MCF 10A (cell line): ENCODE data around the gene DSCAML1. TPM values are rescaled to one million over a fixed set of nuclear protein-coding genes. Genes with fewer than 3 reads are reported as not detected.

ENCODE experiments used
- BruUV-seq: library from RNA; stranded (reverse); fragments of 400-500 nt; replicated peaks from 2 replicates; lab custom pipeline; 2021; lab: Mats Ljungman, UMichigan
- CTCF ChIA-PET: fragments of 300-600 bp; sonication (Branson Sonifier 250); formaldehyde crosslinking; extraction: SDS; loops from one replicate; lab custom pipeline; 2021; ENCODE audit warnings: antibody characterized with exemption, inconsistent platforms; lab: Yijun Ruan, JAX
- POLR2A ChIA-PET: fragments of 300-600, 350-650 bp; sonication (Branson Sonifier 250); formaldehyde crosslinking; extraction: SDS; loops from one replicate; lab custom pipeline; 2020; ENCODE audit warnings: antibody characterized with exemption, inconsistent platforms; lab: Yijun Ruan, JAX
- DNase-seq: peaks from one replicate; pipeline ENCODE4 v3.0.0-alpha.2; 2018; ENCODE audit not compliant: unreplicated experiment
- H3K27ac Mint-ChIP-seq: one replicate; pipeline ENCODE4 v1.8.0; 2022; ENCODE audit warnings: mild to moderate bottlenecking, low read depth, mixed read lengths; ENCODE audit not compliant: unreplicated experiment
- H3K27me3 Mint-ChIP-seq: one replicate; pipeline ENCODE4 v1.8.0; 2022; ENCODE audit warnings: mixed read lengths; ENCODE audit not compliant: insufficient read depth, unreplicated experiment
- H3K36me3 Mint-ChIP-seq: one replicate; pipeline ENCODE4 v1.8.0; 2022; ENCODE audit warnings: mild to moderate bottlenecking, moderate library complexity, mixed read lengths; ENCODE audit not compliant: insufficient read depth, unreplicated experiment
- H3K4me1 Mint-ChIP-seq: one replicate; pipeline ENCODE4 v1.8.0; 2022; ENCODE audit warnings: mixed read lengths; ENCODE audit not compliant: insufficient read depth, unreplicated experiment
- H3K4me3 Mint-ChIP-seq: one replicate; pipeline ENCODE4 v1.8.0; 2022; ENCODE audit warnings: mild to moderate bottlenecking, moderate library complexity, mixed read lengths; ENCODE audit not compliant: unreplicated experiment
- H3K9me3 Mint-ChIP-seq: one replicate; pipeline ENCODE4 v1.8.0; 2022; ENCODE audit warnings: mixed read lengths; ENCODE audit not compliant: unreplicated experiment
- CTCF ChIP-seq: fragments of 200-600 bp; IDR thresholded peaks from one replicate; pipeline ENCODE4 v1.8.0; 2022; ENCODE audit warnings: antibody characterized with exemption, mild to moderate bottlenecking; ENCODE audit not compliant: unreplicated experiment
- intact Hi-C: fragments of 100-400 bp; cut with micrococcal nuclease; formaldehyde crosslinking; loops from 2 replicates; pipeline ENCODE4 v1.14.1; 2022
- total RNA-seq: library from RNA; stranded (reverse); gene quantifications from 2 replicates; pipeline ENCODE4 v1.2.3, GENCODE V29; 2022

Gene DSCAML1
- total RNA-seq, 1 experiment from 2014 or later, result not detected

- CTCF ChIA-PET, result interaction anchor here (0.6 to 6.8 kb wide), 7 partner anchors 14 to 460 kb away, joined by 3 to 173 read pairs (median 25); no protein-coding TSS in a partner anchor
- Mint-ChIP-seq H3K4me1 (peaks cover 18% of the 10 kb centered on the region), H3K4me3 (no peak overlapping the region), H3K9me3 (no peaks in the 10 kb centered on the region), H3K27ac (peak overlapping the region; percentile 49), H3K27me3 (no peaks in the 10 kb centered on the region), H3K36me3 (no peaks in the 10 kb centered on the region)
- DNase-seq, result no peak
- POLR2A ChIA-PET, result no interaction called here
- no peak for TF ChIP-seq CTCF
- no TSS peak for BruUV-seq
- intact Hi-C loops, result no loop called here
Observed at GRCh38 chr11:117820071-117820470, 23.1 kb upstream of the DSCAML1 start.

GRCh38 chr11:117819096-117820040 lies 22.4 kb upstream of the DSCAML1 start:
- CTCF ChIA-PET, result interaction anchor here (0.6 to 6.8 kb wide), 17 partner anchors 14 to 460 kb away, joined by 3 to 173 read pairs (median 4); no protein-coding TSS in a partner anchor
- BruUV-seq, result no TSS peak
- intact Hi-C loops, result loop anchor here (1.0 to 10.0 kb wide), 3 partner anchors 128 to 585 kb away; partner anchors contain the start of genes PCSK7 and RNF214

GRCh38 chr11:117818041-117818873 lies 21.2 kb upstream of the DSCAML1 start:
- H3K9me3 Mint-ChIP-seq, result no peaks in the 10 kb centered on the region
- no TSS peak for BruUV-seq
- H3K4me1 Mint-ChIP-seq, result peaks cover 11% of the 10 kb centered on the region
- ChIA-PET POLR2A (interaction anchor here (0.6 to 1.1 kb wide), 2 partner anchors 392 to 1424 kb away, joined by 3 to 6 read pairs; no protein-coding TSS in a partner anchor), CTCF (interaction anchor here (0.6 to 6.8 kb wide), 27 partner anchors 9 to 537 kb away, joined by 3 to 173 read pairs (median 4); no protein-coding TSS in a partner anchor)
- no peak for TF ChIP-seq CTCF
- DNase-seq, result peak; percentile 67
- H3K36me3 Mint-ChIP-seq, result no peaks in the 10 kb centered on the region
- intact Hi-C loops, result loop anchor here (10.0 kb wide), 1 partner anchor 583 kb away; the partner anchor contains the start of genes PCSK7 and RNF214
- H3K27me3 Mint-ChIP-seq, result no peaks in the 10 kb centered on the region
- no peak overlapping the region for H3K4me3 Mint-ChIP-seq
- H3K27ac Mint-ChIP-seq, result peak overlapping the region; percentile 29

More at GRCh38 chr11:117819096-117820040, 22.4 kb upstream of the DSCAML1 start:
- H3K9me3 Mint-ChIP-seq, result no peaks in the 10 kb centered on the region
- peak overlapping the region; percentile 49 for H3K27ac Mint-ChIP-seq
- peaks cover 14% of the 10 kb centered on the region for H3K4me1 Mint-ChIP-seq
- DNase-seq, result peak; percentile 78
- H3K36me3 Mint-ChIP-seq, result no peaks in the 10 kb centered on the region
- peak; percentile 73 for TF ChIP-seq CTCF
- POLR2A ChIA-PET, result interaction anchor here (0.6 kb wide), 1 partner anchor 273 kb away, joined by 3 read pairs; no protein-coding TSS in a partner anchor
- no peak overlapping the region for H3K4me3 Mint-ChIP-seq
- H3K27me3 Mint-ChIP-seq, result no peaks in the 10 kb centered on the region
